ENCODE results near the gene MFN1.

The MFN1 gene

GRCh38 chr3:179348325-179349013 lies 960 bp downstream of the MFN1 start:
- peak in 1 of 2 donors; percentile 14 for DNase-seq

- no peak for DNase-seq
Measured at GRCh38 chr3:179355996-179356395, 8.5 kb downstream of the MFN1 start.

GRCh38 chr3:179363332-179363731 lies 15.8 kb downstream of the MFN1 start:
- DNase-seq = no peak

GRCh38 chr3:179369621-179370020 lies 22.1 kb downstream of the MFN1 start:
- DNase-seq = no peak

- no peak for DNase-seq
Measured at GRCh38 chr3:179373938-179374337, 26.4 kb downstream of the MFN1 start.

- no peak for DNase-seq
Measured at GRCh38 chr3:179375091-179375999, 27.8 kb downstream of the MFN1 start.

- DNase-seq = no peak
Measured at GRCh38 chr3:179376474-179376873, 29.0 kb downstream of the MFN1 start.

GRCh38 chr3:179391906-179392305 lies 44.4 kb downstream of the MFN1 start:
- DNase-seq = no peak

GRCh38 chr3:179398574-179399231 lies 51.2 kb downstream of the MFN1 start:
- no peak for DNase-seq

GRCh38 chr3:179401561-179401960 lies 54.1 kb downstream of the MFN1 start:
- no peak for DNase-seq

GRCh38 chr3:179402963-179403362 lies 55.5 kb downstream of the MFN1 start:
- DNase-seq = no peak

- no peak for DNase-seq
Measured at GRCh38 chr3:179404307-179404706, 56.8 kb downstream of the MFN1 start.

- no peak for DNase-seq
Measured at GRCh38 chr3:179410331-179410730, 62.8 kb downstream of the MFN1 start.

GRCh38 chr3:179410999-179411398 lies 63.5 kb downstream of the MFN1 start:
- no peak for DNase-seq

GRCh38 chr3:179414804-179415203 lies 67.3 kb downstream of the MFN1 start:
- no peak for DNase-seq

GRCh38 chr3:179415377-179415776 lies 67.9 kb downstream of the MFN1 start:
- no peak for DNase-seq

GRCh38 chr3:179416681-179417080 lies 69.2 kb downstream of the MFN1 start:
- no peak for DNase-seq

GRCh38 chr3:179418610-179419009 lies 71.1 kb downstream of the MFN1 start:
- no peak for DNase-seq

GRCh38 chr3:179421500-179421899 lies 74.0 kb downstream of the MFN1 start:
- no peak for DNase-seq

- no peak for DNase-seq
Measured at GRCh38 chr3:179425075-179425474, 77.6 kb downstream of the MFN1 start.

GRCh38 chr3:179428876-179429548 lies 81.5 kb downstream of the MFN1 start:
- no peak for DNase-seq

- DNase-seq = no peak
Measured at GRCh38 chr3:179430277-179430870, 82.9 kb downstream of the MFN1 start.

GRCh38 chr3:179432021-179432420 lies 84.5 kb downstream of the MFN1 start:
- DNase-seq = peak in 1 of 2 donors; percentile 73

All from bone marrow (tissue), 2 donors.